Caco-2 (cell line): ENCODE data around the gene ZNRF2. TPM values are rescaled to one million over a fixed set of nuclear protein-coding genes. Genes with fewer than 3 reads are reported as not detected.

Source experiments
- BruUV-seq: library from RNA; stranded (reverse); fragments of 400-500 nt; replicated peaks from 2 replicates; lab custom pipeline; 2021; lab: Mats Ljungman, UMichigan
- CTCF ChIA-PET: fragments of 300-600 bp; sonication (Branson Sonifier 250); formaldehyde crosslinking; loops from one replicate; lab custom pipeline; 2022; ENCODE audit warnings: antibody characterized with exemption; lab: Charles Lee
- POLR2A ChIA-PET: fragments of 300-600 bp; sonication (Branson Sonifier 250); formaldehyde crosslinking; loops from one replicate; lab custom pipeline; 2022; ENCODE audit warnings: antibody characterized with exemption; lab: Charles Lee
- DNase-seq, 2 experiments: peaks; one replicate each; pipeline versions ENCODE4 v3.0.0 to v3.0.0-alpha.2; 2020 to 2022
- H3K27me3 ChIP-seq: replicated peaks from 2 replicates; pipeline ENCODE4 v1.6.0; 2011; ENCODE audit warnings: low read length; ENCODE audit not compliant: control insufficient read depth, insufficient read depth
- H3K36me3 ChIP-seq: 2 replicates; pipeline ENCODE4 v1.5.1; 2011; ENCODE audit warnings: low read length; ENCODE audit not compliant: control insufficient read depth, insufficient read depth
- H3K4me1 ChIP-seq: fragments of 250-450 bp; sonication (Bioruptor Pico); 2 replicates; pipeline ENCODE4 v1.5.1; 2020; ENCODE audit warnings: mild to moderate bottlenecking
- H3K4me3 ChIP-seq: 2 replicates; pipeline ENCODE4 v1.5.1; 2011; ENCODE audit warnings: low read depth, mild to moderate bottlenecking, control low read depth, low read length
- H3K9me3 ChIP-seq: fragments of 250-450 bp; sonication (Bioruptor Pico); 2 replicates; pipeline ENCODE4 v1.5.1; 2020; ENCODE audit warnings: mild to moderate bottlenecking, moderate library complexity
- H3K27ac Mint-ChIP-seq: one replicate; pipeline ENCODE4 v1.8.0; 2022; ENCODE audit warnings: mixed read lengths; ENCODE audit not compliant: unreplicated experiment
- H3K27me3 Mint-ChIP-seq: one replicate; pipeline ENCODE4 v1.8.0; 2022; ENCODE audit warnings: mixed read lengths; ENCODE audit not compliant: insufficient read depth, unreplicated experiment
- H3K36me3 Mint-ChIP-seq: one replicate; pipeline ENCODE4 v1.8.0; 2022; ENCODE audit warnings: mild to moderate bottlenecking, mixed read lengths; ENCODE audit not compliant: insufficient read depth, unreplicated experiment
- H3K4me1 Mint-ChIP-seq: one replicate; pipeline ENCODE4 v1.8.0; 2022; ENCODE audit warnings: low read depth, mixed read lengths; ENCODE audit not compliant: unreplicated experiment
- H3K4me3 Mint-ChIP-seq: one replicate; pipeline ENCODE4 v1.8.0; 2022; ENCODE audit warnings: mild to moderate bottlenecking, moderate library complexity, mixed read lengths; ENCODE audit not compliant: unreplicated experiment
- H3K9me3 Mint-ChIP-seq: one replicate; pipeline ENCODE4 v1.8.0; 2022; ENCODE audit warnings: mixed read lengths; ENCODE audit not compliant: unreplicated experiment
- CTCF ChIP-seq, 2 experiments: fragments of 200-600 bp in 1 of 2; IDR thresholded peaks; 1 replicate in 1 of 2; 2 replicates in 1 of 2; pipeline versions ENCODE4 v1.5.1 to v1.8.0; 2011 to 2022; ENCODE audit warnings: antibody characterized with exemption in 1 of 2, control low read depth in 1 of 2, inconsistent platforms in 1 of 2, low read depth in 1 of 2, low read length in 1 of 2, mild to moderate bottlenecking in 1 of 2, moderate library complexity in 1 of 2; ENCODE audit not compliant: insufficient read depth in 1 of 2, severe bottlenecking in 1 of 2, unreplicated experiment in 1 of 2
- intact Hi-C: fragments of 100-400 bp; cut with micrococcal nuclease; formaldehyde crosslinking; loops from one replicate; pipeline ENCODE4 v1.10.0; 2022; ENCODE audit not compliant: unreplicated experiment
- total RNA-seq: library from RNA; stranded (reverse); gene quantifications from 2 replicates; pipeline ENCODE4 v1.2.3, GENCODE V29; 2022

Gene ZNRF2
- total RNA-seq, 1 experiment from 2014 or later, result 9.0 TPM

GRCh38 chr7:30309302-30309701 is 24.9 kb downstream of the ZNRF2 start:
- Mint-ChIP-seq H3K4me3 (no peak overlapping the region), H3K36me3 (no peaks in the 10 kb centered on the region), H3K27me3 (no peaks in the 10 kb centered on the region), H3K27ac (no peak overlapping the region), H3K4me1 (peaks cover 11% of the 10 kb centered on the region), H3K9me3 (no peaks in the 10 kb centered on the region)
- Histone ChIP-seq H3K27me3 (no peaks in the 10 kb centered on the region), H3K4me1 (peaks cover under 1% of the 10 kb centered on the region; the same call in 1 of the 2 replicates), H3K9me3 (no peaks in the 10 kb centered on the region), H3K36me3 (no peaks in the 10 kb centered on the region), H3K4me3 (no peak overlapping the region)
- intact Hi-C loops, result no loop called here
- no TSS peak for BruUV-seq
- TF ChIP-seq CTCF (IDR thresholded peaks at IDR 0.05; ENCODE audit: insufficient read depth in 1 of 2, low read depth in 1 of 2, low read length in 1 of 2, severe bottlenecking in 1 of 2, unreplicated experiment in 1 of 2), result no peak
- ChIA-PET POLR2A (no interaction called here), CTCF (no interaction called here)
- DNase-seq, result no peak

GRCh38 chr7:30309842-30310435 is 25.5 kb downstream of the ZNRF2 start:
- no peaks in the 10 kb centered on the region for H3K9me3 ChIP-seq
- CTCF ChIA-PET, result no interaction called here
- POLR2A ChIA-PET, result no interaction called here
- H3K36me3 Mint-ChIP-seq, result no peaks in the 10 kb centered on the region
- intact Hi-C loops, result no loop called here
- no peak overlapping the region for H3K4me3 Mint-ChIP-seq
- no peak overlapping the region for H3K4me3 ChIP-seq
- no peak for TF ChIP-seq CTCF (IDR thresholded peaks at IDR 0.05; ENCODE audit: insufficient read depth in 1 of 2, low read depth in 1 of 2, low read length in 1 of 2, severe bottlenecking in 1 of 2, unreplicated experiment in 1 of 2)
- no TSS peak for BruUV-seq
- no peaks in the 10 kb centered on the region for H3K36me3 ChIP-seq
- no peaks in the 10 kb centered on the region for H3K27me3 Mint-ChIP-seq
- H3K27ac Mint-ChIP-seq, result no peak overlapping the region
- no peak for DNase-seq
- H3K9me3 Mint-ChIP-seq, result no peaks in the 10 kb centered on the region
- H3K4me1 ChIP-seq, result no peaks in the 10 kb centered on the region
- H3K27me3 ChIP-seq, result no peaks in the 10 kb centered on the region
- peaks cover 7% of the 10 kb centered on the region for H3K4me1 Mint-ChIP-seq

- no peak overlapping the region for H3K4me3 ChIP-seq
- no peaks in the 10 kb centered on the region for H3K9me3 Mint-ChIP-seq
- CTCF ChIA-PET, result no interaction called here
- no peak for TF ChIP-seq CTCF (IDR thresholded peaks at IDR 0.05; ENCODE audit: insufficient read depth in 1 of 2, low read depth in 1 of 2, low read length in 1 of 2, severe bottlenecking in 1 of 2, unreplicated experiment in 1 of 2)
- no peak for DNase-seq
- H3K36me3 ChIP-seq, result no peaks in the 10 kb centered on the region
- H3K9me3 ChIP-seq, result no peaks in the 10 kb centered on the region
- BruUV-seq, result no TSS peak
- intact Hi-C loops, result no loop called here
- H3K27me3 ChIP-seq, result no peaks in the 10 kb centered on the region
- H3K36me3 Mint-ChIP-seq, result no peaks in the 10 kb centered on the region
- H3K4me1 Mint-ChIP-seq, result peaks cover 7% of the 10 kb centered on the region
- H3K27ac Mint-ChIP-seq, result no peak overlapping the region
- no peaks in the 10 kb centered on the region for H3K27me3 Mint-ChIP-seq
- H3K4me1 ChIP-seq, result no peaks in the 10 kb centered on the region
- POLR2A ChIA-PET, result no interaction called here
- no peak overlapping the region for H3K4me3 Mint-ChIP-seq
These were observed 26.4 kb downstream of the ZNRF2 start for GRCh38 chr7:30310674-30311362.
